HG03442 (cell line): Measurements from ENCODE around the gene NME5.
"Not testable (repeated sequence)": the region's sequence is repeated elsewhere in the genome, so short reads cannot be mapped to it uniquely, and the experiment has no call there.

Experiments
- ATAC-seq: cut with Tn5 transposase; IDR thresholded peaks from one replicate; pipeline ENCODE4 v1.9.1; 2021; ENCODE audit warnings: mild to moderate bottlenecking, moderate library complexity; ENCODE audit not compliant: unreplicated experiment

NME5 gene

GRCh38 chr5:138082033-138082432, 57.2 kb downstream of the NME5 start:
- no peak for ATAC-seq

- no peak for ATAC-seq
These were observed 61.1 kb downstream of the NME5 start for GRCh38 chr5:138078006-138078643.

- ATAC-seq, result no peak
These were observed 62.0 kb downstream of the NME5 start for GRCh38 chr5:138077064-138077696.

- ATAC-seq, result not testable (repeated sequence)
These were observed 69.2 kb downstream of the NME5 start for GRCh38 chr5:138070026-138070425.

GRCh38 chr5:138068742-138069600, 70.3 kb downstream of the NME5 start:
- ATAC-seq, result no peak

GRCh38 chr5:138067945-138068344, 71.3 kb downstream of the NME5 start:
- no peak for ATAC-seq
